Left cardiac atrium (tissue), 4 donors: ENCODE data around the gene SLC9A8. TPM values are rescaled to one million over a fixed set of nuclear protein-coding genes. Genes with fewer than 3 reads are reported as not detected.
"Not testable (repeated sequence)": the region's sequence is repeated elsewhere in the genome, so short reads cannot be mapped to it uniquely, and the experiment has no call there.

Source experiments
- ATAC-seq, 2 donors: fragments of 200-7000 bp; cut with Tn5 transposase; one replicate each; pipeline ENCODE4 v1.9.1; 2020; ENCODE audit warnings: mild to moderate bottlenecking in 2 of 2, moderate library complexity in 2 of 2
- DNase-seq: peaks from one replicate; pipeline ENCODE4 v3.0.0-alpha.2; 2020
- intact Hi-C, 2 donors: fragments of 100-400 bp; cut with DNase I; formaldehyde crosslinking; loops; one replicate each; pipeline versions ENCODE4 v1.14.1 to v1.15.1; 2022 to 2023
- total RNA-seq, 2 donors: library from RNA; stranded (reverse); fragmentation: NEBNext Ultra II Directional; extraction: Animal tissue kit (Norgen Biotek cat#: 25700); gene quantifications; one replicate each; pipeline ENCODE4 v1.2.1, GENCODE V29; 2021
- donor health status: DM: no; HTN: yes; CAD: no.
- donor health status: DM: no; HTN: yes; CAD: no; lungs with severe emphysema.
- donor health status: DM: yes; HTN: yes; CAD: no.
- donor health status: Dilated cardiomyopathy.

Gene SLC9A8
- total RNA-seq, 2 donors from 2014 or later = 6.4 to 6.5 TPM

- ATAC-seq, DNase-seq, intact Hi-C loops: not testable (repeated sequence)
Observed at GRCh38 chr20:49861232-49861631, 48.6 kb downstream of the SLC9A8 start.

GRCh38 chr20:49862607-49863200, 50.1 kb downstream of the SLC9A8 start:
- intact Hi-C loops = no loop called here
- no peak for ATAC-seq
- DNase-seq = no peak

- DNase-seq = no peak
- intact Hi-C loops = no loop called here
- no peak for ATAC-seq
Observed at GRCh38 chr20:49863666-49864065, 51.0 kb downstream of the SLC9A8 start.

- ATAC-seq (no peak), DNase-seq (no peak)
- intact Hi-C loops = no loop called here
Observed at GRCh38 chr20:49865559-49865958, 52.9 kb downstream of the SLC9A8 start.

- DNase-seq (no peak), ATAC-seq (no peak)
- intact Hi-C loops = no loop called here
Observed at GRCh38 chr20:49866051-49866450, 53.4 kb downstream of the SLC9A8 start.

- intact Hi-C loops = no loop called here
- ATAC-seq = no peak
- no peak for DNase-seq
Observed at GRCh38 chr20:49867453-49868215, 55.0 kb downstream of the SLC9A8 start.

GRCh38 chr20:49868538-49868937, 55.9 kb downstream of the SLC9A8 start:
- intact Hi-C loops = no loop called here
- no peak for DNase-seq
- no peak for ATAC-seq

- ATAC-seq (no peak), DNase-seq (no peak)
- intact Hi-C loops = no loop called here
Observed at GRCh38 chr20:49868964-49869363, 56.3 kb downstream of the SLC9A8 start.

GRCh38 chr20:49870261-49870660, 57.6 kb downstream of the SLC9A8 start:
- DNase-seq (no peak), ATAC-seq (no peak)
- intact Hi-C loops = no loop called here

GRCh38 chr20:49871391-49871948, 58.8 kb downstream of the SLC9A8 start:
- ATAC-seq = no peak
- intact Hi-C loops = no loop called here
- DNase-seq = no peak

- ATAC-seq (no peak), DNase-seq (no peak)
- intact Hi-C loops = no loop called here
Observed at GRCh38 chr20:49872056-49872455, 59.4 kb downstream of the SLC9A8 start.

- ATAC-seq = no peak
- intact Hi-C loops = no loop called here
- no peak for DNase-seq
Observed at GRCh38 chr20:49874696-49875095, 62.1 kb downstream of the SLC9A8 start.

- intact Hi-C loops = no loop called here
- ATAC-seq = no peak
- DNase-seq = no peak
Observed at GRCh38 chr20:49877386-49877921, 64.8 kb downstream of the SLC9A8 start.

GRCh38 chr20:49878977-49879376, 66.3 kb downstream of the SLC9A8 start:
- DNase-seq = no peak
- intact Hi-C loops = no loop called here
- no peak for ATAC-seq

- ATAC-seq = no peak
- DNase-seq = no peak
- intact Hi-C loops = no loop called here
Observed at GRCh38 chr20:49880177-49880576, 67.5 kb downstream of the SLC9A8 start.

- DNase-seq = no peak
- no peak for ATAC-seq
- intact Hi-C loops = no loop called here
Observed at GRCh38 chr20:49880724-49881445, 68.3 kb downstream of the SLC9A8 start.

- intact Hi-C loops = no loop called here
- ATAC-seq = no peak
- DNase-seq = no peak
Observed at GRCh38 chr20:49882171-49882970, 69.7 kb downstream of the SLC9A8 start.

GRCh38 chr20:49883246-49883802, 70.7 kb downstream of the SLC9A8 start:
- DNase-seq (no peak), ATAC-seq (no peak)
- intact Hi-C loops = no loop called here
